ENCODE measurements around the gene FUT7.

FUT7 gene

DNA sequence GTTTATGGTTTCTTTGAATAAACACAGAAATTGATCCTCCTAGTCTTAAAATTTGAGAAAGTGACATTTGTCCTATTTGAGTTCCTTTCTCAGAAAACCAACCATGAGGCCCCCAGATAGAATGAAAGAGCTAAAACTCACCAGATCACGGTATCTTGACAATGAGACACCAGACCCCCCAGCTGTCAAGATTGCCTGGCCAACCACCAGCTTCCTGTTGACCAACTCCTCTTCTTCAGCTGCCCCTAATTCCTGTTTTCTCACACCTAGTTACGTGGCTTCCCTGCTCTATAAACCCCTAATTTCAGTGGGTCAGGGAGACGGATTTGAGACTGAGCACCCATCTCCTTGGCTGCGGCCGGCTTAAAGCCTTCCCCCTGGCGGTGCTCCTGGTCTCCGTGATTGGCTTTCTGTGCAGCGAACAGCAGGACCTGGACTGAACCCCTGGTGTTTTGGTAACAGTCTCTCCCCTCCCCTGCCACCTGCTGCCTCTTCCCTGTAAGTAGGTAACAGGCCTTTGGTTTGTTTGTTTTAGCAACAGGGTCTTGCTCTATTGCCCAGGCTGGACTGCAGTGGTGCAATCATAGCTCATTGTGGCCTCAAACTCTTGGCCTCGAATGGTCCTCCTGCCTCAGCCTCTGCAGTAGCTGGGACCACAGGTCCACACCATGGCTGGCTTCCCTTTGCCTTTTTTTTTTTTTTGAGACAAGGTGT is 26.8 kb upstream of the FUT7 start:
- no peaks in the 10 kb centered on the region for H3K9me3 Mint-ChIP-seq
- H3K4me3 Mint-ChIP-seq, result no peak overlapping the region
- no peaks in the 10 kb centered on the region for H3K36me3 Mint-ChIP-seq (ENCODE audit: low read depth)
- peaks cover 3% of the 10 kb centered on the region for H3K27me3 Mint-ChIP-seq (ENCODE audit: low read depth)
- H3K27ac Mint-ChIP-seq, result no peak overlapping the region
- no peaks in the 10 kb centered on the region for H3K4me1 Mint-ChIP-seq (ENCODE audit: low read depth)
- DNase-seq (ENCODE audit: low spot score), result no peak

DNA sequence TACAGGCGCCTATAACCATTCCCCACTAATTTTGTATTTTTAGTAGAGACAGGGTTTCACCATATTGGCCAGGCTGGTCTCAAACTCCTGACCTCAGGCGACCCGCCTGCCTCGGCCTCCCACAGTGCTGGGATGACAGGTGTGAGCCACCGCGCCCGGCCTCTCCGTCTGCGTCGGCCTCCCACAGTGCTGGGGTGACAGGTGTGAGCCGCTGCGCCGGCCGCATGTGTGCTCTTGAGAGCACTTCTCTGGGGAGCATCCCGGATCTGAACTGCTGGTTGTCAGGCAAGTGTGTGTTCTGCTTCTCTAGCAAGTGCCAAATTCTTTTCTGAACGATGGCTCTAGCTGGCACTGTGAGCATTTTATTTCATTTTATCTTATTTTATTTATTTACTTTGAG is 25.7 kb upstream of the FUT7 start:
- H3K36me3 Mint-ChIP-seq (ENCODE audit: low read depth), result no peaks in the 10 kb centered on the region
- H3K27me3 Mint-ChIP-seq (ENCODE audit: low read depth), result peaks cover 7% of the 10 kb centered on the region
- H3K27ac Mint-ChIP-seq, result no peak overlapping the region
- no peaks in the 10 kb centered on the region for H3K4me1 Mint-ChIP-seq (ENCODE audit: low read depth)
- no peaks in the 10 kb centered on the region for H3K9me3 Mint-ChIP-seq
- H3K4me3 Mint-ChIP-seq, result no peak overlapping the region
- no peak for DNase-seq (ENCODE audit: low spot score)

DNA sequence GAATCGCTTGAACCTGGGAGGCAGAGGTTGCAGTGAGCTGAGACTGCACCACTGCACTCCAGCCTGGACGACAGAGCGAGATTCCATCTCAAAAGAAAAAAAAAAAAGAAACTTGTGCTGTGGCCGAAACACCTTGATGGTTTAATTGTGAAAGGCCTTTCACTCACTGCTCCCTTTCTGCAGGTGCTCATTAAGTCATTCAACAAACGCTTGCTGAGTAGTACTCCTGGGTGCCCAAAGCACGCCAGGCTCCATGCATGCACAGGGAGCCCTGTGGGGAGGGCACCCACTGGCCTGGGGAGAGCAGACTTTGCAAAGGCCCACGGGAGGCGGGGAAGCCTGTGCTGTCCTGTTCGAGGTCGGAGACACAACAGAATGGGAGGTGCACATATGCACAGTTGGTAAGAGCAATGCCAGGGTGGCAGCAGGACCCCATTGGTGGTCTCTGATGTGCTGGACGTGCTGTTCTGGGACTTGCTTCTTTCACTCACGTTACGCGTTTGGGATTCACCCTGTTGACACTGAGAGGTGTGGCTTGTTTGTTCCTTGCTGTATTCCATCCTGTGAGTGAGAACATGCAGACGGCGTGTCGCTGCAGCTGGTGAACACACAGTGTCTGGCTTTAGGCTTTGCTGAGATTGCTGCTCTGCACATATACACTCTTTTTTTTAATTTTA is 25.0 kb upstream of the FUT7 start:
- H3K27ac Mint-ChIP-seq, result no peak overlapping the region
- no peaks in the 10 kb centered on the region for H3K4me1 Mint-ChIP-seq (ENCODE audit: low read depth)
- H3K27me3 Mint-ChIP-seq (ENCODE audit: low read depth), result peaks cover 13% of the 10 kb centered on the region
- H3K36me3 Mint-ChIP-seq (ENCODE audit: low read depth), result no peaks in the 10 kb centered on the region
- H3K4me3 Mint-ChIP-seq, result no peak overlapping the region
- DNase-seq (ENCODE audit: low spot score), result no peak
- no peaks in the 10 kb centered on the region for H3K9me3 Mint-ChIP-seq

DNA sequence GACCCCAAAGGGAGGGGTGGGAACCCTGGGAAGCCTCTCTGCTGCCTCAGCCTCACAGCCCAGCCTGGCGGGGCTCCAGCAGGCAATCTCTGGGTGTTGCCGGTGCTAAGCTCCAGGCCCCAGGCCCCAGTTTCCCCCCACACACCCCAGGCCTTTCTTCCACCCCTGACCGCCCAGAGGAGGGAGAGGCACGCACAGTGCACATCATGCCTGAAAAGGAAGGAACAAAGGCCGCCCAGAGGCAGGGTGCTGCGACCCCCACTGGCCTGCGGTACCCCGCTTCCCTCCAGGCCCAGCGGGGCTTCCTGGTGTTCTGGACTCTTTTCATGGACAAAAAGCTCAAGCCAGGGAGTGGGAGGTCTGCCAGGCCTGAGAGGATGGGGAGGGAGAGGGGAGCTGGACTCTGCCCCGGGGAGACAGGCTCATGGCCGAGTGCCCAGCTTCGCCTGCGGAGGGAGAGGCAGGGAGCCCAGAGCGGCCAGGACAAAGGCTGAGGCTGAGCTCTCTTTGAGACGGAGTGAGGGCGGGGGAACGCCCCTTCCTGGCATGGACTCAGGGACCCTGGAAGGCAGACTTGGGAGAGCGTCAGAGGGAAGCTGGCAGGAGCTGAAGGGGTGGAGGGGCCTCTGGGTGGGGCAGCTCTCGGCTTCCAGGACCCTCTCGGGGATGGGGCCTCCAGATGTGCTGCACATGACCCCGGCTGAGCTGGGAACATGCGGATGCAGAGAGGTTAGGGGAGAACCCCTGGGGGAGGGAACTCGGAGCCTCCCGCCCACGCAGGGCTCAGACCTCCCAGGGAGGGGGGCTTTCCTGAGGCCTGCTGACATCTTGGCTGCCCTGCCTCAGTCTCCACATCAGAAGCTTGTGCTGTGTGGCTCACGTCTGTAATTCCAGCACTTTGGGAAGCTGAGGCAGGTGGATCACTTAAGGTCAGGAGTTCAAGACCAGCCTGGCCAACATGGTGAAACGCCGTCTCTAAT is 23.8 kb upstream of the FUT7 start:
- no peak for DNase-seq (ENCODE audit: low spot score)
- H3K27me3 Mint-ChIP-seq (ENCODE audit: low read depth), result peaks cover 12% of the 10 kb centered on the region

DNA sequence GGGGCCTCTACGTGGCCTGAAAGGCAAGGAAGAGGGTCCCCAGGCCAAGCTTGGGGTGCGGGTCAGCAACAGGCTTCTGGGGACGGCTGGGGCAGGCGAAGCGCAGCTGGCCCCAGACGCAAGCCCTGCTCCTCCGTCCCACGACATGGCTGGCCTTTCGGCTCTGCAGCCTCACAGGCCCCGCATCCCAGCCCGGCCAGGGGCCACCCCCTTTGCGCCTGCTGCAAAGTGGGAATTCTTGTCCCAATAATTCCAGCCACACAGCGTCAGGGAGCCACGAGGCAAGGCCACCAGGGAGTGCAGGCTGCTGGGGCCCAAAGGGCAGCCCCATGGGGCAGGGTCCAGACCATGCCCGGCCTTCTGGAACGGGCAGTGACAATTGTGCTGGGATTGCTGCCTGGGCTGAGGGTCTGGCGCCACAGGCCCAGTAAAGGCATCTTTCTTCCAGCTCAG is 23.1 kb upstream of the FUT7 start:
- Mint-ChIP-seq H3K27ac (no peak overlapping the region), H3K27me3 (ENCODE audit: low read depth) (peaks cover 16% of the 10 kb centered on the region), H3K9me3 (no peaks in the 10 kb centered on the region), H3K4me3 (no peak overlapping the region), H3K36me3 (ENCODE audit: low read depth) (no peaks in the 10 kb centered on the region), H3K4me1 (ENCODE audit: low read depth) (no peaks in the 10 kb centered on the region)
- no peak for DNase-seq (ENCODE audit: low spot score)

More for the DNA sequence above, 23.8 kb upstream of the FUT7 start:
- H3K4me3 Mint-ChIP-seq, result no peak overlapping the region
- no peaks in the 10 kb centered on the region for H3K36me3 Mint-ChIP-seq (ENCODE audit: low read depth)
- no peak overlapping the region for H3K27ac Mint-ChIP-seq
- no peaks in the 10 kb centered on the region for H3K4me1 Mint-ChIP-seq (ENCODE audit: low read depth)
- no peaks in the 10 kb centered on the region for H3K9me3 Mint-ChIP-seq

DNA sequence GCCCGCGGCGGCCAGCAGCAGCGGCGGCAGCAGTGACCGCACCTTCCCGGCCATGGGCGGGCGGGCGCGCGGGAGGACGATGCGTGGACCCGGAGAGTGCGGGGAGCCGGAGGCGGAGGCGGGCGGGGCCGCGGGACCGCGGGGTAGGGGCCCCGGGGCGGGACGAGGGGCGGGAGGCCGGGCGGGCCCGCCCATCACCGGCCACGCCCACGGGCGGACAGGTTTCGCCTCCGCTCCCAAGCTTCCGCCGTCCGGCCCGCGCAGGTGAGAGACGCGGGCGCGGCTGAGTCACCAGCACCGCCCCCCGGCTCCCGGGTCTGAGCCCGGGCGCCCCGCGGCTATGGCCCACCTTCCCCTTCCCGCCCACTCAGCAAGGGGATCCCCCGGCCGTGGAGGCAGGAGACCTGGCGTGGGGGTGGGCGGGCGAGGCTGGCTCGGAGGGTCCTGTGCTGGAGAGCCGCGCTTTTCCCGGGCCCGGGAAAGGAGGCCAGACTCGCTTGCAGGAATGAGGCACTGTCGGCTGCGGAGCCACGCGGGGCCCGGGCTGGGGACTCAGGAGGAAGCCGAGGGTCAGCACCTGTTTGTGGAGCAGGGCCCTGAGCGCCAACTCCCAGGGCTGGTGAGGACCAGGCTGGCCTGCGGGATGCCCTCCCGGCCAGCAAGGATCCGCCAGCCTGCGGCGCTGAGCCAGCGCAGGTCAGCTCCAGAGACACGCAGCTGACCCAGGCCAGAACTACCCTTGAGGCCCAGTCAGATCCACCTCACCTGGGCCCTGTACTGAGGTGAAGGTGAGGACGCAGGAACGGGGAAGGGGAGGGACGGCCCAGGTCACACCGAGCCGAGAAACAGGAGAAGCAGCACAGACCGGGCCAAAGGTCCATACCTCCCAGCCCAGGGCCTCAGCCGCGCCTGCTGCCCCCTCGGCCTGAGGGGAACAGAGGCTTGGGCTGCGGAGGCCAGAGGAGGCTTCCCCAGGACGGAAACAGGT is 22.4 kb upstream of the FUT7 start, which contains the start of gene ENTPD2:
Gene ENTPD2, minus strand, starts transcription at position 118 of the 988 bp plus-strand sequence. Its CDS starts 64 bp downstream, at position 54.
- DNase-seq (ENCODE audit: low spot score), result peak; percentile 48
- H3K27me3 Mint-ChIP-seq (ENCODE audit: low read depth), result peaks cover 23% of the 10 kb centered on the region
- no peak within 1 kb of the TSS for H3K4me3 Mint-ChIP-seq
- no peak within 1 kb of the TSS for H3K27ac Mint-ChIP-seq
- no peaks in the 10 kb centered on the region for H3K36me3 Mint-ChIP-seq (ENCODE audit: low read depth)
- H3K4me1 Mint-ChIP-seq (ENCODE audit: low read depth), result no peaks in the 10 kb centered on the region
- H3K9me3 Mint-ChIP-seq, result no peaks in the 10 kb centered on the region

DNA sequence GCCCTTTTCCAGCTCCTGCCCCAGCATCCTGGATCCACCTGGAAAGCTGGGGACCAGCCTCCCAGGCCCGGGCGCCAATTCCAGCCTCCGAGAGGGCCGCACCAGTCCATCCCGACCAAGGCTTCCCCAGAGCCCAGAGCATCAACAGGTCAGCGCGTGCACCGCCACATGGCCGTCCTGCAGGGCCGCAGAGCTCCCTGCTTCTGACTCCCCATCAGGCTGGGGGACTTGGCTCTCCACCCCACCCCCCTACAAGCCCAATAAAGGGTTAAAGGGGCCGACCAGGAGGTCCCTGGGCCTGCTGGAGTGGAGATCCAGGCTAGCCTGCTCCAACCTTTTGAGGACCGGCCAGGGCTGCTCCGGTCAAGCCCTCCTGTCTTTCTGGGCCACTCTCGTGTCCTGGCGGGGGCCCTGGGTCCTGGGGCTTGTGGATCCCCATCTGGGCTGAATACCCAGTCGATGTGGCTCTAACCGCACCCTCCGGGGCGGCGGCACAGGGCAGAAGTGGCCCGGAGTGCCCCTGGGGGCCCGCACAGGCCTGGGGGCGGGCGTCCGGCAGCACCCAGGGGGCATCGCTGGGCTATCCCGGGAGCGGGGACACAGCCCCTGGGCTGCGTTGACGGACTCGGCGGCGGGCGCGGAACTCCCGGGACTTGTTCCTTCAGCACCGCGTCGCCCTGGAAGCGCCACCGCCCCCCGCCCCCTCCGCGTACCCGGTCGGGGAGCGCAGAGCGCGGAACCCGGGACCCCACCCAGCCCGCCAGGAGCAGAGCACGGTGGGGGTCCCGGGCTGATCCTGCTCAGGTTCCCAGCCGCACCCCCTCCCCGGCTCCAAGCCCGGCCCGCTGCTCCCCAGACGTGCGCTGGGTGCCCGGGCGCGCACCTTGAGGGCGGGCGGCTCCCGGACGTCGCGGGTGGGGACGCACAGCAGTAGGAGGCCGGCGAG is 21.4 kb upstream of the FUT7 start:
- H3K4me3 Mint-ChIP-seq, result no peak overlapping the region

DNA sequence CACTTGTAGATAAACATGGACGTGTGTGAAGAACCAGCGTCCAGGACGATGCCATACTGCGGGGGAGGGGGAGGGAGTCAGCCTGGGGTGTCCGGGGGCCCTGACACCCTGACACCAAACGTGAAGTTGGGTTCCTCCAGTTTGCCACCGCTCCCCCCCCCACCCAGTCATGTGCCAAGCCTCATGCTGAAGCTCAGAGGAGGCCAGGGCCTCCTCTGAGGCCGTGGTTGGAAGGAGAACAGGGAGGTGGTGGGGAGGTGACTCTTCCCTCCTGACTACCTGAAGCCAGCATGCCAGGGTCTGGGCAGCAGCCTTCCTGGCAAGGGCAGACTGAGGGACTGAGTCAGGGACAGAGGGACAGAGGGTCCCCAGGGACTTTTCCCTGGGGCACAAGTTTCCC is 20.4 kb upstream of the FUT7 start:
- no peak overlapping the region for H3K4me3 Mint-ChIP-seq
- H3K36me3 Mint-ChIP-seq (ENCODE audit: low read depth), result no peaks in the 10 kb centered on the region
- H3K27ac Mint-ChIP-seq, result no peak overlapping the region
- DNase-seq (ENCODE audit: low spot score), result no peak
- H3K9me3 Mint-ChIP-seq, result no peaks in the 10 kb centered on the region
- peaks cover 32% of the 10 kb centered on the region for H3K27me3 Mint-ChIP-seq (ENCODE audit: low read depth)
- H3K4me1 Mint-ChIP-seq (ENCODE audit: low read depth), result no peaks in the 10 kb centered on the region

More for the DNA sequence above, 21.4 kb upstream of the FUT7 start:
- Mint-ChIP-seq H3K27me3 (ENCODE audit: low read depth) (peaks cover 23% of the 10 kb centered on the region), H3K27ac (no peak overlapping the region), H3K4me1 (ENCODE audit: low read depth) (no peaks in the 10 kb centered on the region), H3K36me3 (ENCODE audit: low read depth) (no peaks in the 10 kb centered on the region), H3K9me3 (no peaks in the 10 kb centered on the region)
- no peak for DNase-seq (ENCODE audit: low spot score)

DNA sequence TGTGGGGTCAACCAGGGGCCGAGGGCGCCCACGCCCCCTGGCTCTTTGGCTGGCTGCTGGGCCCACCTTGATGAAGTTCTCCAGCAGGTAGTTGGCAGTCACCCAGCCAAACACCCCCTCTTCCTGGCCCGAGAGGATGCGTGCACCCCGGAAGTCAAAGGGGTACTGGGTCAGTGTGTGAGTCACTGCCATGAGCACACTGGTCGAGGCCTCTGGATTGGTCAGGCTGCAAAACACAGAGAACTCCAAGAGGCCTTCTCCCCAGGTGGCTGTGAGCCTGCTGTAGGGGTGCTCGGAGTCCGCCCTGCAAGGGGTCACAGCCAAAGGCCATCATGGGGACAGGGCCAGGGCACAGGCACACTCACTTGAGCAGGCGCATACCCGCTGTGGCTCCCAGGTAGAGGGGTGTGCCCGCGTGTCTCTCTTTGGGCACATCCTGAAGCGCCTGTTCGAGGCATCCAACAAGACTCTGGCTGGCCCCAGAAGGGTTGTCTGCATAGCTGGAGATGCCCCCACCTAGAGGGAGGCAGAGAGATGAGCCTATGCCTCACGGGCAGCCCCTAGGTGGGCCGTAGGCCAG is 19.3 kb upstream of the FUT7 start:
- Mint-ChIP-seq H3K4me3 (no peak overlapping the region), H3K4me1 (ENCODE audit: low read depth) (no peaks in the 10 kb centered on the region), H3K27me3 (ENCODE audit: low read depth) (peaks cover 40% of the 10 kb centered on the region), H3K36me3 (ENCODE audit: low read depth) (no peaks in the 10 kb centered on the region), H3K9me3 (no peaks in the 10 kb centered on the region), H3K27ac (no peak overlapping the region)
- DNase-seq (ENCODE audit: low spot score), result no peak

DNA sequence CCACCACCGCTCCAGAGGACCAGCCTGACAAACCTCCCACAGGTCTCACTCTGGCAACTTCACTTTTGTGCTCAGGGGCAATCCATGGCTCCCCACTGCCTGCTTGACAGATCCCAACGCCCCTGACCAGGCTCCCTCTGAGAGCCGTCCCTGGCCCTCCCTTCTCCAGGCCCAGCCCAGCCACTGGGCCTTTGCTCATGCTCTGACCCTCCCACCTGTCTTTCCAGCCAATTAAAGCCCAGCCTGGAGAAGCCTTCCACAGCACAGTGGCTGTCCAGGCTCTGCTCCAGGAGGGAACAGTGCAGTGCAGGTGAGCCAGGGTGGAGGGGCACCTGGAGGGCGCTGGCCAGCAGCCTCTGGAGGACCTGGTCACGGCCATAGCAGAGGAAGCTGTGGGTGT is 18.7 kb upstream of the FUT7 start:
- no peak for DNase-seq (ENCODE audit: low spot score)
- Mint-ChIP-seq H3K36me3 (ENCODE audit: low read depth) (no peaks in the 10 kb centered on the region), H3K4me3 (no peak overlapping the region), H3K27ac (no peak overlapping the region), H3K4me1 (ENCODE audit: low read depth) (no peaks in the 10 kb centered on the region), H3K9me3 (no peaks in the 10 kb centered on the region), H3K27me3 (ENCODE audit: low read depth) (peaks cover 40% of the 10 kb centered on the region)

DNA sequence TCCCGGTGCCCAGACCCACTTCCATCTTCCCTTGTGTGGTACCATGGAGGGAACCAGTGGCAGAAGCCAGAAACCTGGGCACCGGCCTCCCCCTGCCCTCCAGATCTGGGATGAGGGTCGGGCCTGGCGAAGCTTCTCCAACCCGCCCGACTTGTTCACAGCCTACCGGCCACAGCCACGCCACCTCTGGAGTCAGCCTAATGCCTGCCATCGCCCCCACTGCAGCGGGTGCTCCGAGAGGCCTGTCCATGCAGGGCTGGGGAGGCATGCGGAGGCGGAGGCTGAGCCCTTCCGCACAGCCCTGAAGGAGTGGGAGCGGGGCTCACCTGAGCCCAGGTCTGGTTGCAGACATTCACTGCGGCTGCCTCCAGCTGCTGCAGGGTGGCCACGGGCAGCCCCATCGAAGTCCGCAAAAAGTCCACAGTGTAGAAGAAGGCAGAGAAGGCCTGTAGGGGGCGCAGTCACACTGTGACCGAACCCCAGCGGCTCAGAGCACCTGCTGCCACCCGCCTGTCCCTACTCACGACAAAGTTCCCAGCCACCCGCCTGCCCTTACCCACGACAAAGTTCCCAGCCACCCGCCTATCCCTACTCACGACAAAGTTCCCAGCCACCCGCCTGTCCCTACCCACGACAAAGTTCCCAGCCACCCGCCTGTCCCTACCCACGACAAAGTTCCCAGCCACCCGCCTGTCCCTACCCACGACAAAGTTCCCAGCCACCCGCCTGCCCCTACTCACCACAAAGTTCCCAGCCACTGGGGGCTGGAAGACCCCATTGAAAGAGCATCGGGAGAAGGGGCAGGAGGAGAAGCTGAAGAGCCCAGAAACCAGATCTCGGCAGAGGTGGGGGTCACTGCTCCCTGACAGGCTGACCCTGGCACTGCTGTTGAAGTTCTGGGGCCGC is 17.9 kb upstream of the FUT7 start:
- Mint-ChIP-seq H3K27ac (no peak overlapping the region), H3K9me3 (no peaks in the 10 kb centered on the region), H3K27me3 (ENCODE audit: low read depth) (peaks cover 46% of the 10 kb centered on the region), H3K4me3 (no peak overlapping the region), H3K36me3 (ENCODE audit: low read depth) (no peaks in the 10 kb centered on the region), H3K4me1 (ENCODE audit: low read depth) (peaks cover 1% of the 10 kb centered on the region)
- DNase-seq (ENCODE audit: low spot score), result no peak
